ENCODE results near the gene HKDC1.

DNA sequence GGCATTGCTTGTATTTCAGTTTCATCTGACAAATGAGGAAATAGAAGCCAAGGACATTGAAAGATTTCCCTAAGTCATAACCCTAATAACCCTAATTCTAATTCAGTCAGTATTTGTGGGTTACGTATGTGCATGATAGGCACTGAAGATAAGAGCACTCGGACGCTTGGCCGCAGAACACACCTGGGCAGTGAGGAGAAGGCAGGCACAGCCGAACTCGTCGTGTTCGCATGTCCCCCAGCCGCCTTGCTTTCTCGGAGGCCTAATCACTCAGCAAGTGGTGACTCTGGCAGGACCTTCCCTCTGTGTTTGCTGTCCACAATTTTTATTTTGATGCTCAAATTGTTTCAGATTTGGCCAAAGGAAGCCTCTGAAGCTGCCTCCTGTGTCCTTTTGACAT, 23.7 kb downstream of the HKDC1 start:
- TF ChIP-seq, protein P1, sequence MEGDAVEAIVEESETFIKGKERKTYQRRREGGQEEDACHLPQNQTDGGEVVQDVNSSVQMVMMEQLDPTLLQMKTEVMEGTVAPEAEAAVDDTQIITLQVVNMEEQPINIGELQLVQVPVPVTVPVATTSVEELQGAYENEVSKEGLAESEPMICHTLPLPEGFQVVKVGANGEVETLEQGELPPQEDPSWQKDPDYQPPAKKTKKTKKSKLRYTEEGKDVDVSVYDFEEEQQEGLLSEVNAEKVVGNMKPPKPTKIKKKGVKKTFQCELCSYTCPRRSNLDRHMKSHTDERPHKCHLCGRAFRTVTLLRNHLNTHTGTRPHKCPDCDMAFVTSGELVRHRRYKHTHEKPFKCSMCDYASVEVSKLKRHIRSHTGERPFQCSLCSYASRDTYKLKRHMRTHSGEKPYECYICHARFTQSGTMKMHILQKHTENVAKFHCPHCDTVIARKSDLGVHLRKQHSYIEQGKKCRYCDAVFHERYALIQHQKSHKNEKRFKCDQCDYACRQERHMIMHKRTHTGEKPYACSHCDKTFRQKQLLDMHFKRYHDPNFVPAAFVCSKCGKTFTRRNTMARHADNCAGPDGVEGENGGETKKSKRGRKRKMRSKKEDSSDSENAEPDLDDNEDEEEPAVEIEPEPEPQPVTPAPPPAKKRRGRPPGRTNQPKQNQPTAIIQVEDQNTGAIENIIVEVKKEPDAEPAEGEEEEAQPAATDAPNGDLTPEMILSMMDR (IDR thresholded peaks at IDR 0.05), result no peak
- TF ChIP-seq POLR2A (IDR thresholded peaks at IDR 0.05), result no peak
